WTC11 (cell line): ENCODE data around the gene WNK3. TPM values are rescaled to one million over a fixed set of nuclear protein-coding genes. Genes with fewer than 3 reads are reported as not detected.

Experiments used
- ATAC-seq: fragments of 200-7000 bp; cut with Tn5 transposase; 2 replicates; pipeline ENCODE4 v1.10.0; 2021; ENCODE audit warnings: mild to moderate bottlenecking, moderate library complexity
- CTCF ChIA-PET: fragments of 300-600 bp; sonication (Branson Sonifier 250); formaldehyde crosslinking; loops from one replicate; lab custom pipeline; 2021; ENCODE audit warnings: antibody characterized with exemption; lab: Charles Lee
- POLR2A ChIA-PET: fragments of 350-600 bp; sonication (Branson Sonifier 250); formaldehyde crosslinking; loops from one replicate; lab custom pipeline; 2021; ENCODE audit warnings: antibody characterized with exemption; lab: Charles Lee
- DNase-seq: peaks from one replicate; pipeline ENCODE4 v3.0.0; 2021; ENCODE audit warnings: low spot score
- H3K27ac Mint-ChIP-seq: 2 replicates; pipeline ENCODE4 v1.8.0; 2021; ENCODE audit warnings: mixed read lengths
- H3K27me3 Mint-ChIP-seq: 2 replicates; pipeline ENCODE4 v1.8.0; 2021; ENCODE audit warnings: low read depth, mild to moderate bottlenecking, moderate library complexity, mixed read lengths
- H3K36me3 Mint-ChIP-seq: 2 replicates; pipeline ENCODE4 v1.8.0; 2021; ENCODE audit warnings: mixed read lengths
- H3K4me1 Mint-ChIP-seq: 2 replicates; pipeline ENCODE4 v1.8.0; 2022; ENCODE audit warnings: mixed read lengths
- H3K4me3 Mint-ChIP-seq: 2 replicates; pipeline ENCODE4 v1.8.0; 2021; ENCODE audit warnings: mild to moderate bottlenecking, moderate library complexity, mixed read lengths
- H3K9me3 Mint-ChIP-seq: 2 replicates; pipeline ENCODE4 v1.8.0; 2021; ENCODE audit warnings: mixed read lengths
- CREB1 ChIP-seq: sonication (generic); formaldehyde crosslinking; IDR thresholded peaks from 2 replicates; pipeline ENCODE4 v1.8.0; 2023; ENCODE audit warnings: mild to moderate bottlenecking, missing genetic modification reagents
- ELF4 ChIP-seq: sonication (generic); formaldehyde crosslinking; IDR thresholded peaks from 2 replicates; pipeline ENCODE4 v1.8.1; 2022; ENCODE audit warnings: low read depth, mild to moderate bottlenecking, moderate library complexity, missing genetic modification reagents
- FOXK1 ChIP-seq: sonication (generic); formaldehyde crosslinking; IDR thresholded peaks from 2 replicates; pipeline ENCODE4 v1.8.0; 2022; ENCODE audit warnings: mild to moderate bottlenecking, moderate library complexity, missing genetic modification reagents
- GABPB1 ChIP-seq: sonication (generic); formaldehyde crosslinking; IDR thresholded peaks from 2 replicates; pipeline ENCODE4 v1.8.1; 2023; ENCODE audit warnings: mild to moderate bottlenecking, missing genetic modification reagents
- KAT7 ChIP-seq: sonication (generic); formaldehyde crosslinking; IDR thresholded peaks from 2 replicates; pipeline ENCODE4 v1.8.1; 2023; ENCODE audit warnings: missing genetic modification reagents, mild to moderate bottlenecking, borderline replicate concordance
- NFYB ChIP-seq: sonication (generic); formaldehyde crosslinking; conservative IDR thresholded peaks from 2 replicates; pipeline ENCODE4 v1.8.0; 2022; ENCODE audit warnings: low read depth, missing genetic modification reagents
- SOX15 ChIP-seq: fragments of 250-450 bp; sonication (Bioruptor Pico); IDR thresholded peaks from 2 replicates; pipeline ENCODE4 v1.9.0; 2021; ENCODE audit warnings: mild to moderate bottlenecking
- ZNF263 ChIP-seq: sonication (generic); formaldehyde crosslinking; IDR thresholded peaks from 2 replicates; pipeline ENCODE4 v1.8.1; 2022; ENCODE audit warnings: low read depth, mild to moderate bottlenecking, moderate library complexity, missing genetic modification reagents
- ZNF317 ChIP-seq: sonication (generic); formaldehyde crosslinking; IDR thresholded peaks from 2 replicates; pipeline ENCODE4 v1.8.1; 2023; ENCODE audit warnings: low read depth, mild to moderate bottlenecking, moderate library complexity, missing genetic modification reagents, borderline replicate concordance
- total RNA-seq: library from RNA; stranded (reverse); gene quantifications from 3 replicates; pipeline ENCODE4 v1.2.3, GENCODE V29; 2021
- TF ChIP-seq, protein P1 (sequence below): sonication (generic); formaldehyde crosslinking; IDR thresholded peaks from 2 replicates; pipeline ENCODE4 v1.8.0; 2022; ENCODE audit warnings: mild to moderate bottlenecking, missing genetic modification reagents
- TF ChIP-seq, protein P2 (sequence below): fragments of 250-450 bp; sonication (Bioruptor Pico); IDR thresholded peaks from 2 replicates; pipeline ENCODE4 v1.9.0; 2021; ENCODE audit warnings: moderate library complexity, mild to moderate bottlenecking, inconsistent platforms, borderline replicate concordance
- TF ChIP-seq, protein P3 (sequence below): sonication (generic); formaldehyde crosslinking; IDR thresholded peaks from 2 replicates; pipeline ENCODE4 v1.8.1; 2022; ENCODE audit warnings: low read depth, missing genetic modification reagents, borderline replicate concordance
- TF ChIP-seq, protein P4 (sequence below): fragments of 250-450 bp; sonication (Bioruptor Pico); IDR thresholded peaks from 2 replicates; pipeline ENCODE4 v1.9.0; 2021; ENCODE audit warnings: mild to moderate bottlenecking

WNK3 gene
- total RNA-seq, 1 experiment from 2014 or later = 27.5 TPM

DNA sequence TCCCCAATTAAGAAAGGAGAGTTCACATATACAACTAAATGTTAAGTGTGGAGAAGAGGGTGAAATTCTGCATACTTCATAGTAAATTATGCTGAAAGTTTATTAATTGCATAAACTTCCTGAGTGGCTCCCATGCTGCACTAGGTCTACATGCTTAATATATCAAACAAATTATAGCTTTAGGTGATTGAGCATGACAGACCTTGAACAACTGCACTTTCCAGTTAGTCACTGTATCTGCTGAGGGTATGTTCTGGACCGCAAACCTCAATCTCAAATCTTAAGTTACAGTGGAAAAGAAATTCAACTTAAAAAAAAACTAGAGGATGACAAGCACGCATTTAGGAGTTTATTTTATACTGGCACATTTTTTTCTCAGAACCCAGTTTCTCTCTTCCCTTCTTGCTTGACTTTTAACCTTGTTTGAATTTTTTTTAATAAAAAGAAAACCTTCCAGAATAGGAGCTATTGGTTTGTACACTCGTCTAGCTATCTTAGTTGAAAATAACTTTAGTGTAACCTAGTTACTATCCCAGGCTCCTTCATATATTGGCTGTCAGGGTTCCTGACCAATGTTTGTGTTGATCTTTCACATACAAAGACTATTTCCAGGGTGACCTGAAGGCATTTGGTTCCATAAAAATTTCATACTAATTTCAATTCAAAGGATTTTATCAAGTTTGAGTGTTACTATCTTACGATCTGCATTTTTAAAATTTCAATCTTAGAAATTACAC is 164.6 kb downstream of the WNK3 start (continued):
- TF ChIP-seq, protein P1, sequence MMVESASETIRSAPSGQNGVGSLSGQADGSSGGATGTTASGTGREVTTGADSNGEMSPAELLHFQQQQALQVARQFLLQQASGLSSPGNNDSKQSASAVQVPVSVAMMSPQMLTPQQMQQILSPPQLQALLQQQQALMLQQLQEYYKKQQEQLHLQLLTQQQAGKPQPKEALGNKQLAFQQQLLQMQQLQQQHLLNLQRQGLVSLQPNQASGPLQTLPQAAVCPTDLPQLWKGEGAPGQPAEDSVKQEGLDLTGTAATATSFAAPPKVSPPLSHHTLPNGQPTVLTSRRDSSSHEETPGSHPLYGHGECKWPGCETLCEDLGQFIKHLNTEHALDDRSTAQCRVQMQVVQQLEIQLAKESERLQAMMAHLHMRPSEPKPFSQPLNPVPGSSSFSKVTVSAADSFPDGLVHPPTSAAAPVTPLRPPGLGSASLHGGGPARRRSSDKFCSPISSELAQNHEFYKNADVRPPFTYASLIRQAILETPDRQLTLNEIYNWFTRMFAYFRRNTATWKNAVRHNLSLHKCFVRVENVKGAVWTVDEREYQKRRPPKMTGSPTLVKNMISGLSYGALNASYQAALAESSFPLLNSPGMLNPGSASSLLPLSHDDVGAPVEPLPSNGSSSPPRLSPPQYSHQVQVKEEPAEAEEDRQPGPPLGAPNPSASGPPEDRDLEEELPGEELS (CRISPR knock-in tag) = no peak
- TF ChIP-seq NFYB = no peak

DNA sequence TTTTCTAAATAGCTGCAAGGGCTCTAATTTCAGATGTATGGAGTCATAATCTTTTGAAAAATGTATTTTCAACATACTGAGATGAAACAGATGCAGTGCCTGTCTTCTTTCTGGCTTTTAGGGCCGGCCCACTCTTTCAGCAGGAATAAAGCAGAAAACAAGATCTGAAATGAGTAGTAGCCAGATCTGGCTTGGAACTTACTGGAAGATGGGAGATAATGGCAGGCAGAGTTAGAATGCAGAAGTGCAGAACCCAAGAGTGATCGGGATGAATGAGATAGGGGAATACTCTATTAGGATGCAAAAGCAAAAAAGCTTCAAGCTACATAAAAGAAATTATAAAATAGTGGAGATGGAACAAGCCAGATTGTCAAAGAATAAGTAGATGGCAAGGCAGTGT is 173.4 kb downstream of the WNK3 start:
- ChIA-PET POLR2A (no interaction called here), CTCF (no interaction called here)
- TF ChIP-seq FOXK1 (CRISPR knock-in tag) = no peak
- TF ChIP-seq, protein P2, sequence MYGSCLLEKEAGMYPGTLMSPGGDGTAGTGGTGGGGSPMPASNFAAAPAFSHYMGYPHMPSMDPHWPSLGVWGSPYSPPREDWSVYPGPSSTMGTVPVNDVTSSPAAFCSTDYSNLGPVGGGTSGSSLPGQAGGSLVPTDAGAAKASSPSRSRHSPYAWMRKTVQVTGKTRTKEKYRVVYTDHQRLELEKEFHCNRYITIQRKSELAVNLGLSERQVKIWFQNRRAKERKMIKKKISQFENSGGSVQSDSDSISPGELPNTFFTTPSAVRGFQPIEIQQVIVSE (CRISPR knock-in tag) = no peak
- no peak for TF ChIP-seq ZNF263 (CRISPR knock-in tag)
- no peak for TF ChIP-seq CREB1 (CRISPR knock-in tag)
- H3K9me3 Mint-ChIP-seq = no peaks in the 10 kb centered on the region
- DNase-seq = no peak
- H3K27ac Mint-ChIP-seq = no peak overlapping the region
- no peaks in the 10 kb centered on the region for H3K27me3 Mint-ChIP-seq
- H3K4me1 Mint-ChIP-seq = peaks cover 35% of the 10 kb centered on the region
- no peak overlapping the region for H3K4me3 Mint-ChIP-seq
- H3K36me3 Mint-ChIP-seq = no peaks in the 10 kb centered on the region
- no peak for ATAC-seq

DNA sequence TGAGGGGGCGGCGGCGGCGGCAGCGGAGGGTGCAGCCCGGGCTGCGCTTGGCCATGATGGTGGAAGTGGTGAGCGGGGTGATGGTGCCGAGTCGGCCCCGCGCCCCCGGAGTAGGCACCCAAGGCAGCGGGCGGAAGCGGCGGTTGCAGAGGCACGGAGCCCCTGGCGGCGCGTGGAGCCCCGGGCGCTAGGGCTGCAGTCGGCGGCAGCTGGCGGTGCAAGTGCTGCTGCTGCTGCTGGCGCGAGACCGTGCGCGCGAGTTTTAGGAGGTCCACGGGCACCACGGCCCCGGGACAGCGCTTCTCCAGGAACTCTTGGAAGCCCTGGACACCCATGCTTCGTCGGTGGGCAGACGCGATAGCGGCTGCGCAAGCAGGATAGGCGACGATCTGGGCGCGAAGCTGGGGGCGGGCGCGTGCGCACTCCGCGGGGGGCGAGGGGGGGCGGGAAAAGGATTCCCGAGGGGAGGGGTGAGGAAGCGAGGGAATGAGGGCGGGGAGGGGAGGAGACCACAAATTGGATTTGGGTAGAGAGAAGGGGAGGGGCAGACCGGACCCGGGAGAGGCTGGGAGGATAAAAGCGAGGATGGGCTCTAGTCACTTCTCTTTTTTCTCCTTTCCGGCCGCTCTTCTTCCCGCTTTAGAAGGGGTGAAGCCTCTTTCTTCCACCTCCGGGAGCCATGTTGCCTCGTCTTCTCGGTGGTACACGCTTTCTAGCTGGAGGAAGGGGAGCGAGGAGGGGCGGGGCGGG is 174.8 kb downstream of the WNK3 start, which contains the start of gene FAM120C:
TSS of gene FAM120C (minus strand) at position 391 of the 750 bp plus-strand sequence. CDS start at position 335, 56 bp downstream.
- ChIA-PET POLR2A (interaction anchor here (0.6 to 1.3 kb wide), 4 partner anchors 138 to 499 kb away, joined by 3 to 4 read pairs (median 4); no protein-coding TSS in a partner anchor), CTCF (interaction anchor here (1.2 kb wide), 1 partner anchor 140 kb away, joined by 3 read pairs; no protein-coding TSS in a partner anchor)
- ATAC-seq (peak; percentile 40), DNase-seq (peak; percentile 44)
- TF ChIP-seq, protein P3, sequence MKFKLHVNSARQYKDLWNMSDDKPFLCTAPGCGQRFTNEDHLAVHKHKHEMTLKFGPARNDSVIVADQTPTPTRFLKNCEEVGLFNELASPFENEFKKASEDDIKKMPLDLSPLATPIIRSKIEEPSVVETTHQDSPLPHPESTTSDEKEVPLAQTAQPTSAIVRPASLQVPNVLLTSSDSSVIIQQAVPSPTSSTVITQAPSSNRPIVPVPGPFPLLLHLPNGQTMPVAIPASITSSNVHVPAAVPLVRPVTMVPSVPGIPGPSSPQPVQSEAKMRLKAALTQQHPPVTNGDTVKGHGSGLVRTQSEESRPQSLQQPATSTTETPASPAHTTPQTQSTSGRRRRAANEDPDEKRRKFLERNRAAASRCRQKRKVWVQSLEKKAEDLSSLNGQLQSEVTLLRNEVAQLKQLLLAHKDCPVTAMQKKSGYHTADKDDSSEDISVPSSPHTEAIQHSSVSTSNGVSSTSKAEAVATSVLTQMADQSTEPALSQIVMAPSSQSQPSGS (CRISPR knock-in tag) = no peak
- TF ChIP-seq CREB1 (CRISPR knock-in tag) (peak; percentile 37; the same call in 1 of the 2 replicates), KAT7 (CRISPR knock-in tag) (0 out of 2 replicates have a peak, but pooled peaks have one; percentile 15), ELF4 (0 out of 2 replicates have a peak, but pooled peaks have one; percentile 23), SOX15 (CRISPR knock-in tag) (no peak), GABPB1 (CRISPR knock-in tag) (no peak), ZNF317 (CRISPR knock-in tag) (peak; percentile 42; the same call in 1 of the 2 replicates)
- TF ChIP-seq, protein P4, sequence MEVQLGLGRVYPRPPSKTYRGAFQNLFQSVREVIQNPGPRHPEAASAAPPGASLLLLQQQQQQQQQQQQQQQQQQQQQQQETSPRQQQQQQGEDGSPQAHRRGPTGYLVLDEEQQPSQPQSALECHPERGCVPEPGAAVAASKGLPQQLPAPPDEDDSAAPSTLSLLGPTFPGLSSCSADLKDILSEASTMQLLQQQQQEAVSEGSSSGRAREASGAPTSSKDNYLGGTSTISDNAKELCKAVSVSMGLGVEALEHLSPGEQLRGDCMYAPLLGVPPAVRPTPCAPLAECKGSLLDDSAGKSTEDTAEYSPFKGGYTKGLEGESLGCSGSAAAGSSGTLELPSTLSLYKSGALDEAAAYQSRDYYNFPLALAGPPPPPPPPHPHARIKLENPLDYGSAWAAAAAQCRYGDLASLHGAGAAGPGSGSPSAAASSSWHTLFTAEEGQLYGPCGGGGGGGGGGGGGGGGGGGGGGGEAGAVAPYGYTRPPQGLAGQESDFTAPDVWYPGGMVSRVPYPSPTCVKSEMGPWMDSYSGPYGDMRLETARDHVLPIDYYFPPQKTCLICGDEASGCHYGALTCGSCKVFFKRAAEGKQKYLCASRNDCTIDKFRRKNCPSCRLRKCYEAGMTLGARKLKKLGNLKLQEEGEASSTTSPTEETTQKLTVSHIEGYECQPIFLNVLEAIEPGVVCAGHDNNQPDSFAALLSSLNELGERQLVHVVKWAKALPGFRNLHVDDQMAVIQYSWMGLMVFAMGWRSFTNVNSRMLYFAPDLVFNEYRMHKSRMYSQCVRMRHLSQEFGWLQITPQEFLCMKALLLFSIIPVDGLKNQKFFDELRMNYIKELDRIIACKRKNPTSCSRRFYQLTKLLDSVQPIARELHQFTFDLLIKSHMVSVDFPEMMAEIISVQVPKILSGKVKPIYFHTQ (CRISPR knock-in tag) = no peak
- no peaks in the 10 kb centered on the region for H3K9me3 Mint-ChIP-seq
- H3K27ac Mint-ChIP-seq = peak within 1 kb of the TSS; percentile 87
- H3K4me3 Mint-ChIP-seq = peak within 1 kb of the TSS; percentile 69
- no peaks in the 10 kb centered on the region for H3K27me3 Mint-ChIP-seq
- H3K4me1 Mint-ChIP-seq = peaks cover 40% of the 10 kb centered on the region
- no peaks in the 10 kb centered on the region; the same call in 1 of the 2 replicates for H3K36me3 Mint-ChIP-seq
